GM18526 (cell line): ENCODE data around the gene CCDC18.

Experiments used
- POLR2A ChIP-seq: IDR thresholded peaks from 3 replicates; pipeline ENCODE4 v1.6.1; 2011; ENCODE audit not compliant: insufficient read length; ENCODE audit errors: extremely low read depth

The CCDC18 gene

GRCh38 chr1:93262645-93263044 lies 82.1 kb downstream of the CCDC18 start:
- no peak for TF ChIP-seq POLR2A

- TF ChIP-seq POLR2A, result no peak
These were observed 95.2 kb downstream of the CCDC18 start for GRCh38 chr1:93275634-93276295.

- TF ChIP-seq POLR2A, result no peak
These were observed 103.0 kb downstream of the CCDC18 start for GRCh38 chr1:93283496-93283895.

- no peak for TF ChIP-seq POLR2A
These were observed 108.0 kb downstream of the CCDC18 start for GRCh38 chr1:93288558-93288957.

- TF ChIP-seq POLR2A, result no peak
These were observed 116.1 kb downstream of the CCDC18 start for GRCh38 chr1:93296555-93297154.

GRCh38 chr1:93301131-93301530 lies 120.6 kb downstream of the CCDC18 start:
- TF ChIP-seq POLR2A, result no peak

GRCh38 chr1:93302078-93302477 lies 121.6 kb downstream of the CCDC18 start:
- no peak for TF ChIP-seq POLR2A

- TF ChIP-seq POLR2A, result no peak
These were observed 124.2 kb downstream of the CCDC18 start for GRCh38 chr1:93304716-93305138.

- TF ChIP-seq POLR2A, result no peak
These were observed 126.4 kb downstream of the CCDC18 start for GRCh38 chr1:93306920-93307319.

GRCh38 chr1:93313026-93313425 lies 132.5 kb downstream of the CCDC18 start:
- no peak for TF ChIP-seq POLR2A

GRCh38 chr1:93317207-93317606 lies 136.7 kb downstream of the CCDC18 start:
- no peak for TF ChIP-seq POLR2A

- TF ChIP-seq POLR2A, result no peak
These were observed 137.4 kb downstream of the CCDC18 start for GRCh38 chr1:93317943-93318342.

GRCh38 chr1:93321720-93322119 lies 141.2 kb downstream of the CCDC18 start:
- TF ChIP-seq POLR2A, result no peak

GRCh38 chr1:93322349-93322748 lies 141.8 kb downstream of the CCDC18 start:
- no peak for TF ChIP-seq POLR2A

GRCh38 chr1:93323185-93323820 lies 142.8 kb downstream of the CCDC18 start:
- TF ChIP-seq POLR2A, result no peak
